OCI-LY1 (cell line): ENCODE measurements around the gene PLCB4.

Source experiments
- H2AFZ ChIP-seq: fragments of 200-600 bp; sonication (generic), shearing (Covaris generic); 2 replicates; pipeline ENCODE4 v1.6.0; 2014; ENCODE audit warnings: antibody characterized with exemption, mild to moderate bottlenecking, low read length
- H3F3A ChIP-seq: fragments of 200-600 bp; sonication (generic), shearing (Covaris generic); 2 replicates; pipeline ENCODE4 v1.6.0; 2014; ENCODE audit warnings: mild to moderate bottlenecking, antibody characterized with exemption, low read length, moderate library complexity; ENCODE audit not compliant: insufficient read depth
- H3K27ac ChIP-seq: fragments of 200-600 bp; sonication (generic); 2 replicates; pipeline ENCODE4 v1.5.1; 2014; ENCODE audit warnings: low read length, mixed run types, mild to moderate bottlenecking, low read depth; ENCODE audit not compliant: poor library complexity, severe bottlenecking
- H3K27me3 ChIP-seq: fragments of 200-600 bp; sonication (generic); 2 replicates; pipeline ENCODE4 v1.6.0; 2014; ENCODE audit warnings: antibody characterized with exemption, mild to moderate bottlenecking, low read length, moderate library complexity; ENCODE audit not compliant: insufficient read depth
- H3K36me3 ChIP-seq: fragments of 200-600 bp; sonication (generic); 2 replicates; pipeline ENCODE4 v1.6.1; 2014; ENCODE audit warnings: mild to moderate bottlenecking, antibody characterized with exemption, low read length, moderate library complexity, mixed read lengths; ENCODE audit not compliant: insufficient read depth
- H3K4me1 ChIP-seq: fragments of 200-600 bp; sonication (generic); 2 replicates; pipeline ENCODE4 v1.5.1; 2014; ENCODE audit warnings: mild to moderate bottlenecking, low read length, moderate library complexity; ENCODE audit not compliant: insufficient read depth, severe bottlenecking
- H3K4me2 ChIP-seq: fragments of 200-600 bp; sonication (generic), shearing (Covaris generic); 2 replicates; pipeline ENCODE4 v1.6.1; 2014; ENCODE audit warnings: low read length
- H3K4me3 ChIP-seq: fragments of 200-600 bp; sonication (generic); 2 replicates; pipeline ENCODE4 v1.5.1; 2014; ENCODE audit warnings: low read length, low read depth, mild to moderate bottlenecking, mixed read lengths; ENCODE audit not compliant: poor library complexity, severe bottlenecking
- H3K79me2 ChIP-seq: fragments of 200-600 bp; shearing (Covaris generic); 2 replicates; pipeline ENCODE4 v1.6.1; 2016; ENCODE audit warnings: mixed run types, low read length, mixed read lengths; ENCODE audit not compliant: insufficient read depth
- H3K9ac ChIP-seq: fragments of 200-600 bp; sonication (generic), shearing (Covaris generic); 2 replicates; pipeline ENCODE4 v1.6.1; 2014; ENCODE audit warnings: mild to moderate bottlenecking, low read length, mixed read lengths
- H3K9me2 ChIP-seq: fragments of 200-600 bp; sonication (generic), shearing (Covaris generic); 2 replicates; pipeline ENCODE4 v1.6.1; 2014; ENCODE audit warnings: low read depth, mild to moderate bottlenecking, low read length, mixed read lengths
- H3K9me3 ChIP-seq: fragments of 200-600 bp; shearing (Covaris generic); 2 replicates; pipeline ENCODE4 v1.6.1; 2014; ENCODE audit warnings: low read length, mixed read lengths
- H4K20me1 ChIP-seq: fragments of 200-600 bp; sonication (generic), shearing (Covaris generic); 2 replicates; pipeline ENCODE4 v1.6.0; 2016; ENCODE audit warnings: mild to moderate bottlenecking, low read length; ENCODE audit not compliant: insufficient read depth
- EZH2 ChIP-seq: fragments of 200-600 bp; sonication (generic), shearing (Covaris generic); IDR thresholded peaks from 2 replicates; pipeline ENCODE4 v1.8.0; 2017; ENCODE audit warnings: borderline replicate concordance, mixed run types, mild to moderate bottlenecking, antibody characterized with exemption, low read length, moderate library complexity, mixed read lengths
- TF ChIP-seq, protein P1 (sequence below): fragments of 200-600 bp; sonication (generic), shearing (Covaris generic); IDR thresholded peaks from 2 replicates; pipeline ENCODE4 v1.5.1; 2017; ENCODE audit warnings: mild to moderate bottlenecking, antibody characterized with exemption, low read length, moderate library complexity, mixed read lengths

Gene PLCB4

DNA sequence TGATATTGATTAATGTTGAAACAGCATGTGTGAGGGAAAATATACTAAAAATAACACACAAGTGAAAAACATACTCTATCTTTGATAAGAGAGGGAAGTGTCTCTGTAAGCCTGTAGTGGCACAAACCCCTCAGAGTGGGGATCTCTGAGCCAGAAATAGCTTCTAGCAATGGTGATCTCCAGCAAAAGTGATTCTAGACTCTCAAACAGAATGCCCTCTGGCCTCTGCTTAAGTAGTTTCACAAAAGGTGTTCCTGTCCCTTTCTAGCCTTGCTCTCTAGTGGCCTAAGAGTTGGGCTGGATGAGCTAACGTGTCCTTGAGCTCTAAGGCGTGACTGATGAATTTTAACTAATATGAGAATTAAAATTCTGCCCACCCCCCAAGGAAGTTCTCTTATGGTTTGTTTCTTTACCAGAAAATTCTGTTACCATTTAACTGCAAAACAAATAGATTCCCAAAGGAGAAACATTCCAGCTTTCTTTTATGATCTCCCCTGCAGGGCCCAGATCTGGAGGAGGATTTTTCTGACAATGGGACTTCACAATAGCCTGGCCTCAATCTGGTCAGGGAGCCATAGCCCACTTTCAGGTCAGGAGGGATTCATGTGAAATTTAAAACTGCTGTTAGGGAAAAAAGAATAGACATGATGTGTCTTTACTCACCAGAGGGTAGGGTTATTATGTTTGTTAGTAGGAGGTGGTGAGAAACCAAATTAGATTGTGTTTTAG, 263.0 kb downstream of the PLCB4 start:
- H3K9ac ChIP-seq, result no peak overlapping the region
- no peaks in the 10 kb centered on the region for H4K20me1 ChIP-seq
- no peak overlapping the region for H2AFZ ChIP-seq
- no peak for TF ChIP-seq EZH2
- TF ChIP-seq, protein P1, sequence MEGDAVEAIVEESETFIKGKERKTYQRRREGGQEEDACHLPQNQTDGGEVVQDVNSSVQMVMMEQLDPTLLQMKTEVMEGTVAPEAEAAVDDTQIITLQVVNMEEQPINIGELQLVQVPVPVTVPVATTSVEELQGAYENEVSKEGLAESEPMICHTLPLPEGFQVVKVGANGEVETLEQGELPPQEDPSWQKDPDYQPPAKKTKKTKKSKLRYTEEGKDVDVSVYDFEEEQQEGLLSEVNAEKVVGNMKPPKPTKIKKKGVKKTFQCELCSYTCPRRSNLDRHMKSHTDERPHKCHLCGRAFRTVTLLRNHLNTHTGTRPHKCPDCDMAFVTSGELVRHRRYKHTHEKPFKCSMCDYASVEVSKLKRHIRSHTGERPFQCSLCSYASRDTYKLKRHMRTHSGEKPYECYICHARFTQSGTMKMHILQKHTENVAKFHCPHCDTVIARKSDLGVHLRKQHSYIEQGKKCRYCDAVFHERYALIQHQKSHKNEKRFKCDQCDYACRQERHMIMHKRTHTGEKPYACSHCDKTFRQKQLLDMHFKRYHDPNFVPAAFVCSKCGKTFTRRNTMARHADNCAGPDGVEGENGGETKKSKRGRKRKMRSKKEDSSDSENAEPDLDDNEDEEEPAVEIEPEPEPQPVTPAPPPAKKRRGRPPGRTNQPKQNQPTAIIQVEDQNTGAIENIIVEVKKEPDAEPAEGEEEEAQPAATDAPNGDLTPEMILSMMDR, result no peak
- no peak overlapping the region for H3K4me2 ChIP-seq
- no peaks in the 10 kb centered on the region for H3K9me3 ChIP-seq
- no peaks in the 10 kb centered on the region for H3K27me3 ChIP-seq
- no peak overlapping the region for H3K27ac ChIP-seq
- no peaks in the 10 kb centered on the region for H3F3A ChIP-seq
- H3K9me2 ChIP-seq, result no peaks in the 10 kb centered on the region
- no peak overlapping the region for H3K4me3 ChIP-seq
- no peaks in the 10 kb centered on the region for H3K36me3 ChIP-seq
- no peaks in the 10 kb centered on the region for H3K79me2 ChIP-seq
- no peaks in the 10 kb centered on the region for H3K4me1 ChIP-seq

DNA sequence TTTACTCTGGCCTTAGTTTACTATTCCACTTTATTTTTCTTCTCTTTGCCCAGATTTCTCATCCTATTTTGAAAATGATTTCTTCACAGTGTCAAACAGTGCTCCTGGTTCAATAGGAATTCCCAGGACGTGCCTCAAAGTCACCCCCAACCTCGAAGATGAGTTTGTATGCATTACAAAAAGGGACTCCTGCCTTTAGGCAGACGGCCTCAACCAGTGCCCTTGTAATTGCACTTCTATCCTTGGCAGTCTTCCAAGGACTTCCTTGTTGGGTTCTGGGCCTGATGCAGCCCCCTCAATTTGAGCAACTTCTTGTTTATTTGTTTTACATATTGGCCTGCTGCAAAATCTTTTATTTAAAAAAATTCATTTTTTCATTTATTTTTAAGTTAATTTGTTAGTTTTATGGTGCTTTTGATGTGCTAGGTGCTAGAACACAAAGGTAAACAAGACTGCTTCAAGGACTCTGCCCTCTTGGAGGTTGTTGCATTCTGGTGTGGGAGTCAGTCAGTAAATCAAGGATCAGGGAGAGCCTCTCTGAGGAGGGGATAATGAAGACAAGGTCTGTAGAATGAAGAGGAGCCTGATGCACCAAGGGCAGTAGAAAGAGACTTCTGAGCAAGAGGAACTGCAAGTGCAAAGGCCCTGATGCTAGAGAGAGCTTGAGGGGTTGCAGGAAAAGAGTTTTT, 264.0 kb downstream of the PLCB4 start:
- no peaks in the 10 kb centered on the region for H3F3A ChIP-seq
- no peaks in the 10 kb centered on the region for H4K20me1 ChIP-seq
- H3K4me1 ChIP-seq, result no peaks in the 10 kb centered on the region

DNA sequence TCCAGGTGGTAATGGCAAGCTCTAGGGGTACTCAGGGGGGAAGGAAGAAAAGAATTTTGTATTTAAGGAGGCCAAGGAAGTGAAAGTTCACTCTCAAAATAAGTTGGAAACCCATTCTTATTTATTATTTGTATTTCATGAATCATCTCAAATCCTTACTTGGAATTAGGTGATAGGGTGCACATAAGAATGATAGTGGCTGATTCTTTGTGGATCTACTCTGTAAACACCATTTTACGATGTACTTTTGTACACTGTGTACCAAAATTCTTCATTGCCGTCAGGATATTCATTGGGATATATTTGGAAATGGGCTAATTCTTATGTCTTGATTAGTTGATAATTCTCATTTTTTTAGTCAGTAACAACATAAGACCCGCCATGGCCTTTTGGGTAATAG, 266.0 kb downstream of the PLCB4 start:
- no peaks in the 10 kb centered on the region for H4K20me1 ChIP-seq
- no peaks in the 10 kb centered on the region for H3K27me3 ChIP-seq
- H3K9ac ChIP-seq, result no peak overlapping the region
- no peak overlapping the region for H2AFZ ChIP-seq
- no peaks in the 10 kb centered on the region for H3F3A ChIP-seq
- no peak overlapping the region for H3K27ac ChIP-seq
- H3K9me2 ChIP-seq, result no peaks in the 10 kb centered on the region
- H3K4me1 ChIP-seq, result no peaks in the 10 kb centered on the region
- H3K79me2 ChIP-seq, result no peaks in the 10 kb centered on the region
- no peak overlapping the region for H3K4me2 ChIP-seq
- no peaks in the 10 kb centered on the region for H3K36me3 ChIP-seq
- TF ChIP-seq, protein P1, result no peak
- no peak for TF ChIP-seq EZH2
- no peaks in the 10 kb centered on the region for H3K9me3 ChIP-seq
- no peak overlapping the region for H3K4me3 ChIP-seq

More for the DNA sequence above, 264.0 kb downstream of the PLCB4 start:
- TF ChIP-seq EZH2, result no peak
- TF ChIP-seq, protein P1, result no peak
- Histone ChIP-seq H3K36me3 (no peaks in the 10 kb centered on the region), H2AFZ (no peak overlapping the region), H3K4me2 (no peak overlapping the region), H3K27me3 (no peaks in the 10 kb centered on the region), H3K9ac (no peak overlapping the region), H3K9me2 (no peaks in the 10 kb centered on the region), H3K27ac (no peak overlapping the region), H3K79me2 (no peaks in the 10 kb centered on the region), H3K9me3 (no peaks in the 10 kb centered on the region), H3K4me3 (no peak overlapping the region)
